GM12864 (cell line): ENCODE results near the gene MED4.

ENCODE experiments used
- DNase-seq: peaks from one replicate; pipeline ENCODE4 v3.0.0-alpha.2; 2011; ENCODE audit warnings: low read depth
- H3K4me3 ChIP-seq: 2 replicates; pipeline ENCODE4 v1.5.1; 2011; ENCODE audit warnings: mild to moderate bottlenecking, low read depth, low read length, control low read depth
- CTCF ChIP-seq: IDR thresholded peaks from 2 replicates; pipeline ENCODE4 v1.5.1; 2011; ENCODE audit warnings: low read depth, mild to moderate bottlenecking, moderate library complexity, low read length, control low read depth, inconsistent platforms; ENCODE audit errors: missing control alignments

MED4 gene

GRCh38 chr13:48055712-48056111 lies 39.2 kb downstream of the MED4 start:
- H3K4me3 ChIP-seq = no peak overlapping the region
- TF ChIP-seq CTCF = no peak
- DNase-seq = no peak

GRCh38 chr13:48054601-48055000 lies 40.3 kb downstream of the MED4 start:
- no peak overlapping the region for H3K4me3 ChIP-seq
- TF ChIP-seq CTCF = no peak
- DNase-seq = no peak

- DNase-seq = no peak
- TF ChIP-seq CTCF = no peak
These were observed 44.4 kb downstream of the MED4 start for GRCh38 chr13:48050550-48050949.

GRCh38 chr13:48043789-48044503 lies 51.0 kb downstream of the MED4 start:
- no peak for TF ChIP-seq CTCF
- DNase-seq = no peak
- no peak overlapping the region for H3K4me3 ChIP-seq

More at GRCh38 chr13:48050550-48050949, 44.4 kb downstream of the MED4 start:
- H3K4me3 ChIP-seq = no peak overlapping the region

GRCh38 chr13:48042894-48043293 lies 52.0 kb downstream of the MED4 start:
- no peak for TF ChIP-seq CTCF
- no peak for DNase-seq
- H3K4me3 ChIP-seq = no peak overlapping the region

GRCh38 chr13:48040896-48041295 lies 54.0 kb downstream of the MED4 start:
- no peak overlapping the region for H3K4me3 ChIP-seq
- no peak for DNase-seq
- TF ChIP-seq CTCF = no peak

GRCh38 chr13:48040049-48040448 lies 54.9 kb downstream of the MED4 start:
- no peak overlapping the region for H3K4me3 ChIP-seq
- no peak for DNase-seq
- TF ChIP-seq CTCF = no peak
